ENCODE measurements around the gene GPC6. TPM values are rescaled to one million over a fixed set of nuclear protein-coding genes. Genes with fewer than 3 reads are reported as not detected.
"Not testable (repeated sequence)": the region's sequence is repeated elsewhere in the genome, so short reads cannot be mapped to it uniquely, and the experiment has no call there.

Gene GPC6
- total RNA-seq, 2 donors from 2014 or later = not detected

DNA sequence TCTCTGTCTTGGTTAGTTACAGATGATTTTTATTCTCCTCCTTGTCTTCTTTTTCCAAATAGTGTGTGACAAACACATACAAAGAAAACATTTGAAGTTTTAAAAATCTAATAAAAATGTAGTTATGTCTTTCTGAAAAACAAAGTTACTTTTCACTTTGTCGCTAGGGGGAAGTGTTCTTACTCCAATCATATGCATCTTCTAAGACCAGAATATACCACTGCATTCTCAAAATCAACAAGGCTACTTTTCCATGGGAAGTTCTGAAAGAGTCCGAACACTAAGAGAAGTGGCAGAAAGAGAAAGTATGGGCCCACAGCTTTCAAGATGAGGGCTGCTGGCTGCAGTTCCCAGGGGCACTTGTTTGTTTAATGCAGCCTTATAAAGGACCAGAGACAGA, 1043.9 kb downstream of the GPC6 start:
- no peaks in the 10 kb centered on the region for H3K4me1 Mint-ChIP-seq
- no peak overlapping the region for H3K27ac Mint-ChIP-seq
- no peak overlapping the region for H3K4me3 Mint-ChIP-seq
- no peak for ATAC-seq (replicated peaks)
- H3K36me3 Mint-ChIP-seq (ENCODE audit: low read depth) = no peaks in the 10 kb centered on the region
- H3K27me3 Mint-ChIP-seq = peaks cover 3% of the 10 kb centered on the region
- H3K9me3 Mint-ChIP-seq = no peaks in the 10 kb centered on the region

DNA sequence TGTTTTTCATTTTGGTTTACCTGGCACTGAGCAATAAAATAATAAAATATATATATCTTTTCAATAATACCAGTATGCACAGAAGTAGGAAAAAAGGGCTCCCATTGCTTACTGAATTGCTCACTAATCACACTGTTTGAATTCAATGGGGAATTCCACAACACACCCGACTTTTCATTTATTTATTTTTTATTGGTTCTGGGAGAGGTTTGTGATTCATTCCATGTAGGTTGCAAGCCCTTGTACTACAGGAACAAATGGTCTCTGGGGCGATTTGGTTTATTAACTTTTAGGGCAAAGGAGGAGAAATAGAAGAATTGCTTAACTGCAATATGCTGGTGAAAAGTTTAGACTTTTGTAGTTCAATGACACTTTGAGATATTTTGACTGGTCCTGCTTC, 1045.4 kb downstream of the GPC6 start:
- peaks cover 3% of the 10 kb centered on the region for H3K27me3 Mint-ChIP-seq
- no peaks in the 10 kb centered on the region for H3K36me3 Mint-ChIP-seq (ENCODE audit: low read depth)

GRCh38 chr13:94280349-94280748, 1053.7 kb downstream of the GPC6 start:
- Mint-ChIP-seq H3K36me3 (ENCODE audit: low read depth) (no peaks in the 10 kb centered on the region), H3K4me3 (no peak overlapping the region), H3K4me1 (no peaks in the 10 kb centered on the region), H3K27me3 (peaks cover 19% of the 10 kb centered on the region), H3K27ac (no peak overlapping the region), H3K9me3 (peaks cover 14% of the 10 kb centered on the region)
- ATAC-seq (replicated peaks) = no peak

More for the DNA sequence above, 1045.4 kb downstream of the GPC6 start:
- ATAC-seq (replicated peaks) = no peak
- Mint-ChIP-seq H3K9me3 (no peaks in the 10 kb centered on the region), H3K27ac (no peak overlapping the region), H3K4me3 (no peak overlapping the region), H3K4me1 (no peaks in the 10 kb centered on the region)

DNA sequence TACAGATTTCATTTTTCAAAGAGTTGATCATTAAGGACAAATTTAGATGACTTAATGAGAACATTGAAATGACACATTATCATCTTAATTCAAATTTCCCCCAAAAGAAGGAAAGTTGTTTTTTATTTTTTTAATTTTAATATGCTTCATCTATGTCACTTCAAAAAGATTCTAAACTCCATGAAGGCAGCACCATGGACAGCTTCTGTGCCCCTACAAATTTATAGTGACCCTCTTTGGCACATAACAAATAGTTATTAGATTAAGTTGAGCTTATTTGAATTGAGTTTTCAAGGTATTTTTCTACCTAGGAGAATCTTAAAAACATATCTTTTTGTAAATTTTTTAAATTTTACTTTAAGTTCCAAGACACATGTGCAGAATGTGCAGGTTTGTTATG, 1054.2 kb downstream of the GPC6 start:
- Mint-ChIP-seq H3K9me3 (peaks cover 14% of the 10 kb centered on the region), H3K27me3 (peaks cover 22% of the 10 kb centered on the region), H3K27ac (no peak overlapping the region), H3K36me3 (ENCODE audit: low read depth) (no peaks in the 10 kb centered on the region), H3K4me3 (no peak overlapping the region), H3K4me1 (no peaks in the 10 kb centered on the region)
- ATAC-seq (replicated peaks) = no peak

- Mint-ChIP-seq H3K36me3 (ENCODE audit: low read depth) (no peaks in the 10 kb centered on the region), H3K27me3 (peaks cover 6% of the 10 kb centered on the region), H3K27ac (no peak overlapping the region), H3K4me3 (no peak overlapping the region), H3K9me3 (no peaks in the 10 kb centered on the region), H3K4me1 (no peaks in the 10 kb centered on the region)
- no peak for ATAC-seq (replicated peaks)
Observed at GRCh38 chr13:94286581-94286980, 1060.0 kb downstream of the GPC6 start.

GRCh38 chr13:94291631-94292322, 1065.2 kb downstream of the GPC6 start:
- no peaks in the 10 kb centered on the region for H3K9me3 Mint-ChIP-seq
- no peaks in the 10 kb centered on the region for H3K36me3 Mint-ChIP-seq (ENCODE audit: low read depth)
- H3K27ac Mint-ChIP-seq = no peak overlapping the region
- H3K27me3 Mint-ChIP-seq = no peaks in the 10 kb centered on the region
- no peak for ATAC-seq (replicated peaks)
- H3K4me1 Mint-ChIP-seq = no peaks in the 10 kb centered on the region
- H3K4me3 Mint-ChIP-seq = no peak overlapping the region

DNA sequence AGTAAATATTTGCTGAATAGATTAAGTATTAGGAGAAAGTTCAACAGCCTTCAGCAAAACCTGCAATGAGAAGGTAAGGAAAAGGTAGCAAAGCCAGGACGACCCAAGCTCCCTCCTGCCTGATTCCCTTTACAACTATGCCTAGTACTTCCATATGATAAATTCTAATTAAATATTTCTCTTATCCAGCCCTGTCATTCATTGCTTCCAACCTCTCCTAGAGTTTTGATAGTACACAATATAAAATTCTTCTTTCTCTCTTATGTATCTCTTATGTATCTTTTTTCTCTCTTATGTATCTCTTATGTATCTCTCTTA, 1065.7 kb downstream of the GPC6 start:
- H3K27ac Mint-ChIP-seq = no peak overlapping the region
- no peak overlapping the region for H3K4me3 Mint-ChIP-seq
- H3K9me3 Mint-ChIP-seq = no peaks in the 10 kb centered on the region
- no peaks in the 10 kb centered on the region for H3K4me1 Mint-ChIP-seq
- no peak for ATAC-seq (replicated peaks)
- H3K27me3 Mint-ChIP-seq = no peaks in the 10 kb centered on the region
- no peaks in the 10 kb centered on the region for H3K36me3 Mint-ChIP-seq (ENCODE audit: low read depth)

- Mint-ChIP-seq H3K36me3 (ENCODE audit: low read depth) (no peaks in the 10 kb centered on the region), H3K4me3 (no peak overlapping the region), H3K9me3 (no peaks in the 10 kb centered on the region), H3K4me1 (no peaks in the 10 kb centered on the region), H3K27ac (no peak overlapping the region), H3K27me3 (no peaks in the 10 kb centered on the region)
- no peak for ATAC-seq (replicated peaks)
Observed at GRCh38 chr13:94296471-94296870, 1069.9 kb downstream of the GPC6 start.

- no peaks in the 10 kb centered on the region for H3K36me3 Mint-ChIP-seq (ENCODE audit: low read depth)
- H3K27me3 Mint-ChIP-seq = no peaks in the 10 kb centered on the region
- ATAC-seq (replicated peaks) = no peak
- H3K27ac Mint-ChIP-seq = no peak overlapping the region
- H3K4me1 Mint-ChIP-seq = no peaks in the 10 kb centered on the region
- H3K9me3 Mint-ChIP-seq = no peaks in the 10 kb centered on the region
- H3K4me3 Mint-ChIP-seq = no peak overlapping the region
Observed at GRCh38 chr13:94298346-94298745, 1071.7 kb downstream of the GPC6 start.

DNA sequence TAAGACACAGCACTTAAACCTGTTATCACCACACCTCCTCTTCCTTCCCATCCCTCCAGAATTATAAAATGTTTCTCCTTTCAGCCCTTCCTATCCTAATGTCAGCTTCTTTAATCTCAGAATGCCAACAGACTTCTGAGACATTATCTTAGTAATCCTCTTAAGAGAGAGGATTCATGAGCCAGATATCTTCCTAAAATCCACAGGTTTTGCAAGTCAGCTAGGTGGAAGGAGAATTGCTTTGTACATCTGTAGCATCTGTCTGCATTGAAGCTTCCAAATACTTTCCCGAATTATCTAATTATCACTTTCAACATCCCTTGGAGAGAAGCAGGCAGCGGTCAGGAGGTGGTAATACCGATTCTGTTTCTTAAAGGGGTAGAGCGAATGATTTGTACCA, 1073.8 kb downstream of the GPC6 start:
- no peak for ATAC-seq (replicated peaks)
- Mint-ChIP-seq H3K4me3 (no peak overlapping the region), H3K4me1 (no peaks in the 10 kb centered on the region), H3K36me3 (ENCODE audit: low read depth) (no peaks in the 10 kb centered on the region), H3K27ac (no peak overlapping the region), H3K27me3 (no peaks in the 10 kb centered on the region), H3K9me3 (no peaks in the 10 kb centered on the region)

DNA sequence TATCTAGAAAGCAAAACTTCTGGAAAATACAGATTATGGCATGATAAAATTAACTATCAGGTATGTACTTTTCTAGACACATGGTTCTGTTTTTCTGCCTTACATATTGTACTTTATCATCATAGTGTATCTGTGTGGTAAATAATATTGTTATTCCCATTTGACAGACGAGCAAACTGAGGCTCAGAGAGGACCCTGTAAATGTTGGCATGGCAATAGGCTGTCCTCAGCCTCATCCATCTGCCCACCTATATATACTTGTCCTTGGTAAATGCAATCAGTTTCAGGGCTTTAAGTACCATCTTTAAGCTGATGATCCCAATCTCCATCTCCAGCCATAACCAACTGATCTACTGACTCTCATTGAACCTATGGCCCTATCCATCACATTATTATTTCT, 1074.9 kb downstream of the GPC6 start:
- Mint-ChIP-seq H3K27ac (no peak overlapping the region), H3K36me3 (ENCODE audit: low read depth) (no peaks in the 10 kb centered on the region), H3K4me1 (no peaks in the 10 kb centered on the region), H3K4me3 (no peak overlapping the region), H3K9me3 (no peaks in the 10 kb centered on the region), H3K27me3 (no peaks in the 10 kb centered on the region)
- ATAC-seq (replicated peaks) = no peak

- not testable (repeated sequence) for H3K27ac Mint-ChIP-seq, H3K4me3 Mint-ChIP-seq, H3K4me1 Mint-ChIP-seq
Observed at GRCh38 chr13:94302847-94303565, 1076.4 kb downstream of the GPC6 start.

GRCh38 chr13:94303644-94304174, 1077.1 kb downstream of the GPC6 start:
- ATAC-seq (replicated peaks) = no peak
- Mint-ChIP-seq H3K27ac (no peak overlapping the region), H3K4me3 (no peak overlapping the region), H3K27me3 (no peaks in the 10 kb centered on the region), H3K9me3 (no peaks in the 10 kb centered on the region), H3K4me1 (no peaks in the 10 kb centered on the region), H3K36me3 (ENCODE audit: low read depth) (no peaks in the 10 kb centered on the region)

More at GRCh38 chr13:94302847-94303565, 1076.4 kb downstream of the GPC6 start:
- H3K36me3 Mint-ChIP-seq (ENCODE audit: low read depth); H3K27me3 Mint-ChIP-seq; H3K9me3 Mint-ChIP-seq; ATAC-seq (replicated peaks): not testable (repeated sequence)

GRCh38 chr13:94305033-94305432, 1078.4 kb downstream of the GPC6 start:
- H3K36me3 Mint-ChIP-seq (ENCODE audit: low read depth) = no peaks in the 10 kb centered on the region
- no peak for ATAC-seq (replicated peaks)
- no peaks in the 10 kb centered on the region for H3K9me3 Mint-ChIP-seq
- H3K4me1 Mint-ChIP-seq = no peaks in the 10 kb centered on the region
- H3K4me3 Mint-ChIP-seq = no peak overlapping the region
- no peak overlapping the region for H3K27ac Mint-ChIP-seq
- no peaks in the 10 kb centered on the region for H3K27me3 Mint-ChIP-seq

- Mint-ChIP-seq H3K36me3 (ENCODE audit: low read depth) (no peaks in the 10 kb centered on the region), H3K9me3 (no peaks in the 10 kb centered on the region), H3K27me3 (no peaks in the 10 kb centered on the region), H3K4me1 (no peaks in the 10 kb centered on the region), H3K27ac (no peak overlapping the region), H3K4me3 (no peak overlapping the region)
- ATAC-seq (replicated peaks) = no peak
Observed at GRCh38 chr13:94305463-94305862, 1078.9 kb downstream of the GPC6 start.

Data from activated T-helper 17 cell treated with anti-CD3 and anti-CD28 coated beads, Interleukin-2, amount 50 U/mL, for 72 hours (primary cell).